ENCODE measurements around the gene SLC25A22.

SLC25A22 gene

GRCh38 chr11:795634-796564, 2.2 kb downstream of the SLC25A22 start:
- no peak for DNase-seq (ENCODE audit: low read depth)
- no peak for TF ChIP-seq CTCF (IDR thresholded peaks at IDR 0.05; ENCODE audit: low read depth, low read length, missing control alignments)
- peak overlapping the region; percentile 97 for H3K4me3 ChIP-seq (ENCODE audit: low read depth, low read length)

GRCh38 chr11:794766-795633, 3.1 kb downstream of the SLC25A22 start:
- no peak for TF ChIP-seq CTCF (IDR thresholded peaks at IDR 0.05; ENCODE audit: low read depth, low read length, missing control alignments)
- H3K4me3 ChIP-seq (ENCODE audit: low read depth, low read length): peak overlapping the region; percentile 97
- DNase-seq (ENCODE audit: low read depth): no peak

GRCh38 chr11:794013-794765, 3.9 kb downstream of the SLC25A22 start:
- DNase-seq (ENCODE audit: low read depth): no peak
- no peak for TF ChIP-seq CTCF (IDR thresholded peaks at IDR 0.05; ENCODE audit: low read depth, low read length, missing control alignments)
- H3K4me3 ChIP-seq (ENCODE audit: low read depth, low read length): no peak overlapping the region

GRCh38 chr11:793556-793955, 4.5 kb downstream of the SLC25A22 start:
- no peak for DNase-seq (ENCODE audit: low read depth)
- TF ChIP-seq CTCF (IDR thresholded peaks at IDR 0.05; ENCODE audit: low read depth, low read length, missing control alignments): no peak
- H3K4me3 ChIP-seq (ENCODE audit: low read depth, low read length): no peak overlapping the region

GRCh38 chr11:792873-793272, 5.2 kb downstream of the SLC25A22 start:
- no peak overlapping the region for H3K4me3 ChIP-seq (ENCODE audit: low read depth, low read length)
- TF ChIP-seq CTCF (IDR thresholded peaks at IDR 0.05; ENCODE audit: low read depth, low read length, missing control alignments): no peak
- DNase-seq (ENCODE audit: low read depth): no peak

GRCh38 chr11:792535-792821, 5.6 kb downstream of the SLC25A22 start:
- H3K4me3 ChIP-seq (ENCODE audit: low read depth, low read length): no peak overlapping the region
- TF ChIP-seq CTCF (IDR thresholded peaks at IDR 0.05; ENCODE audit: low read depth, low read length, missing control alignments): no peak

More at GRCh38 chr11:792535-792821, 5.6 kb downstream of the SLC25A22 start:
- DNase-seq (ENCODE audit: low read depth): no peak

Measured in GM12864 (cell line).